HG03175 (cell line): Measurements from ENCODE around the gene NTSR2.
"Not testable (repeated sequence)": the region's sequence is repeated elsewhere in the genome, so short reads cannot be mapped to it uniquely, and the experiment has no call there.

ENCODE experiments used
- ATAC-seq: cut with Tn5 transposase; IDR thresholded peaks from one replicate; pipeline ENCODE4 v1.9.1; 2021; ENCODE audit warnings: mild to moderate bottlenecking, moderate library complexity; ENCODE audit not compliant: unreplicated experiment

NTSR2 gene

GRCh38 chr2:11680182-11680900 is 10.3 kb upstream of the NTSR2 start:
- ATAC-seq: no peak

GRCh38 chr2:11679486-11680181 is 9.6 kb upstream of the NTSR2 start:
- ATAC-seq: no peak

GRCh38 chr2:11679016-11679415 is 9.0 kb upstream of the NTSR2 start:
- ATAC-seq: no peak

- no peak for ATAC-seq
These were observed 8.4 kb upstream of the NTSR2 start for GRCh38 chr2:11678306-11678960.

- ATAC-seq: no peak
These were observed 7.4 kb upstream of the NTSR2 start for GRCh38 chr2:11677136-11678055.

GRCh38 chr2:11676640-11677039 is 6.6 kb upstream of the NTSR2 start:
- ATAC-seq: no peak

- no peak for ATAC-seq
These were observed 5.6 kb upstream of the NTSR2 start for GRCh38 chr2:11675423-11676112.

GRCh38 chr2:11674983-11675382 is 5.0 kb upstream of the NTSR2 start:
- no peak for ATAC-seq

GRCh38 chr2:11672407-11672806 is 2.4 kb upstream of the NTSR2 start:
- ATAC-seq: no peak

- ATAC-seq: no peak
These were observed 1.9 kb downstream of the NTSR2 start for GRCh38 chr2:11667866-11668637.

- ATAC-seq: no peak
These were observed 2.8 kb downstream of the NTSR2 start for GRCh38 chr2:11667194-11667593.

- ATAC-seq: no peak
These were observed 4.3 kb downstream of the NTSR2 start for GRCh38 chr2:11665510-11666362.

GRCh38 chr2:11665028-11665427 is 5.0 kb downstream of the NTSR2 start:
- ATAC-seq: no peak

GRCh38 chr2:11663427-11663826 is 6.6 kb downstream of the NTSR2 start:
- no peak for ATAC-seq

GRCh38 chr2:11662882-11663281 is 7.1 kb downstream of the NTSR2 start:
- ATAC-seq: no peak

- ATAC-seq: no peak
These were observed 8.0 kb downstream of the NTSR2 start for GRCh38 chr2:11661891-11662435.

- ATAC-seq: not testable (repeated sequence)
These were observed 9.6 kb downstream of the NTSR2 start for GRCh38 chr2:11660396-11660795.

- ATAC-seq: no peak
These were observed 10.1 kb downstream of the NTSR2 start for GRCh38 chr2:11659851-11660250.
